HCT116 (cell line): Measurements from ENCODE around the gene RBM43. TPM values are rescaled to one million over a fixed set of nuclear protein-coding genes. Genes with fewer than 3 reads are reported as not detected.

Experiments
- ATAC-seq: fragments of 200-7000 bp; cut with Tn5 transposase; 2 replicates; pipeline ENCODE4 v1.9.1; 2020; ENCODE audit warnings: mild to moderate bottlenecking, moderate library complexity
- BruUV-seq: library from RNA; stranded (reverse); fragments of 400-500 nt; replicated peaks from 2 replicates; lab custom pipeline; 2021; lab: Mats Ljungman, UMichigan
- CTCF ChIA-PET: fragments of 300-600 bp; sonication (Branson Sonifier 250); formaldehyde crosslinking; loops from one replicate; lab custom pipeline; 2021; ENCODE audit warnings: antibody characterized with exemption; lab: Charles Lee
- POLR2A ChIA-PET: fragments of 300-600, 350-600 bp; sonication (Branson Sonifier 250); formaldehyde crosslinking; loops from one replicate; lab custom pipeline; 2021; ENCODE audit warnings: antibody characterized with exemption; lab: Charles Lee
- RAD21 ChIA-PET, 2 experiments: fragments of 300-600 bp; sonication (Branson Sonifier 250); formaldehyde crosslinking; loops; one replicate each; lab custom pipeline; 2023; ENCODE audit warnings: low total read pairs in 2 of 2; ENCODE audit not compliant: uncharacterized antibody in 2 of 2, unreplicated experiment in 2 of 2, low non-redundant PET in 1 of 2; lab: Charles Lee
- DNase-seq: peaks from one replicate; pipeline ENCODE4 v3.0.0-alpha.2; 2010; ENCODE audit warnings: low read depth, low spot score
- H2AFZ ChIP-seq: fragments of 200-600 bp; shearing (Covaris generic), sonication (generic); 2 replicates; pipeline ENCODE4 v1.6.1; 2017; ENCODE audit warnings: low read depth, mixed run types, mixed read lengths, antibody characterized with exemption, low read length; ENCODE audit not compliant: poor library complexity, severe bottlenecking
- H3K27ac ChIP-seq: 2 replicates; pipeline ENCODE4 v1.5.1; 2012; ENCODE audit warnings: low read depth, low read length
- H3K27me3 ChIP-seq: fragments of 200-600 bp; sonication (generic); 2 replicates; pipeline ENCODE4 v1.6.1; 2016; ENCODE audit warnings: mixed run types, low read length, mixed read lengths; ENCODE audit not compliant: insufficient read depth
- H3K36me3 ChIP-seq, 2 experiments: fragments of 200-500 bp in 1 of 2; fragments of 200-600 bp in 1 of 2; sonication (Bioruptor generic) in 1 of 2; sonication (generic) in 1 of 2; 2 replicates each; pipeline versions ENCODE4 v1.5.1 to v1.6.1; 2014 to 2016; ENCODE audit warnings: low read length in 2 of 2, inconsistent platforms in 1 of 2, mixed read lengths in 1 of 2, mixed run types in 1 of 2; ENCODE audit not compliant: insufficient read depth in 2 of 2, control insufficient read depth in 1 of 2
- H3K4me1 ChIP-seq, 2 experiments: fragments of 200-600 bp in 1 of 2; sonication (generic) in 1 of 2; 2 replicates each; pipeline versions ENCODE4 v1.5.1 to v1.6.1; 2012 to 2017; ENCODE audit warnings: low read length in 2 of 2, inconsistent platforms in 1 of 2, mild to moderate bottlenecking in 1 of 2, mixed read lengths in 1 of 2, mixed run types in 1 of 2, moderate library complexity in 1 of 2; ENCODE audit not compliant: insufficient read depth in 2 of 2, control insufficient read depth in 1 of 2
- H3K4me2 ChIP-seq: fragments of 200-600 bp; sonication (generic); 2 replicates; pipeline ENCODE4 v1.6.1; 2017; ENCODE audit warnings: mixed run types, low read length, mixed read lengths
- H3K4me3 ChIP-seq, 2 experiments: fragments of 200-600 bp in 1 of 2; sonication (generic) in 1 of 2; replicated peaks in 1 of 2; 2 replicates each; pipeline ENCODE4 v1.5.1; 2011 to 2016; ENCODE audit warnings: low read length in 2 of 2, control low read depth in 1 of 2, low read depth in 1 of 2, mild to moderate bottlenecking in 1 of 2, mixed read lengths in 1 of 2, mixed run types in 1 of 2
- H3K79me2 ChIP-seq: fragments of 200-600 bp; sonication (generic); 2 replicates; pipeline ENCODE4 v1.6.1; 2017; ENCODE audit warnings: mild to moderate bottlenecking, mixed run types, low read length, moderate library complexity, mixed read lengths; ENCODE audit not compliant: insufficient read depth
- H3K9ac ChIP-seq: fragments of 200-600 bp; sonication (generic); 2 replicates; pipeline ENCODE4 v1.6.1; 2016; ENCODE audit warnings: low read length, mixed read lengths
- H3K9me2 ChIP-seq: fragments of 200-600 bp; sonication (generic), shearing (Covaris generic); 2 replicates; pipeline ENCODE4 v1.6.1; 2017; ENCODE audit warnings: mixed run types, mild to moderate bottlenecking, moderate library complexity; ENCODE audit not compliant: insufficient read depth
- H3K9me3 ChIP-seq, 2 experiments: fragments of 200-500 bp in 1 of 2; fragments of 200-600 bp in 1 of 2; sonication (Bioruptor generic) in 1 of 2; sonication (generic) in 1 of 2; 2 replicates each; pipeline ENCODE4 v1.6.1; 2014 to 2017; ENCODE audit warnings: low read length in 2 of 2, mixed read lengths in 2 of 2, inconsistent platforms in 1 of 2, low read depth in 1 of 2, mild to moderate bottlenecking in 1 of 2, mixed run types in 1 of 2, moderate library complexity in 1 of 2; ENCODE audit not compliant: control insufficient read depth in 1 of 2, insufficient read depth in 1 of 2
- H4K20me1 ChIP-seq: fragments of 200-600 bp; sonication (generic), shearing (Covaris generic); 2 replicates; pipeline ENCODE4 v1.6.1; 2017; ENCODE audit warnings: mixed run types, mild to moderate bottlenecking, moderate library complexity; ENCODE audit not compliant: insufficient read depth
- CBX3 ChIP-seq: IDR thresholded peaks from 2 replicates; pipeline ENCODE4 v1.6.1; 2012; ENCODE audit warnings: low read depth
- EGR1 ChIP-seq: IDR thresholded peaks from 2 replicates; pipeline ENCODE4 v1.6.1; 2012; ENCODE audit warnings: low read depth
- MAX ChIP-seq: IDR thresholded peaks from 2 replicates; pipeline ENCODE4 v1.6.1; 2012
- POLR2A ChIP-seq: IDR thresholded peaks from 2 replicates; pipeline ENCODE4 v1.7.0; 2011; ENCODE audit warnings: borderline replicate concordance; ENCODE audit not compliant: insufficient read depth, insufficient read length; ENCODE audit errors: extremely low read depth
- POLR2AphosphoS5 ChIP-seq: IDR thresholded peaks from 2 replicates; pipeline ENCODE4 v1.6.1; 2011; ENCODE audit warnings: mild to moderate bottlenecking, low read depth, low read length, moderate library complexity
- RAD21 ChIP-seq: IDR thresholded peaks from 2 replicates; pipeline ENCODE4 v1.6.1; 2012; ENCODE audit warnings: low read depth, mild to moderate bottlenecking
- SP1 ChIP-seq: IDR thresholded peaks from 2 replicates; pipeline ENCODE4 v1.6.1; 2012; ENCODE audit warnings: low read depth
- SRF ChIP-seq: IDR thresholded peaks from 2 replicates; pipeline ENCODE4 v1.6.1; 2012; ENCODE audit warnings: low read depth
- TCF7L2 ChIP-seq: IDR thresholded peaks from 2 replicates; pipeline ENCODE4 v1.7.0; 2011; ENCODE audit warnings: borderline replicate concordance, inconsistent platforms; ENCODE audit not compliant: insufficient read depth, insufficient read length; ENCODE audit errors: extremely low read depth
- ZFX ChIP-seq: fragments of 450-650 bp; IDR thresholded peaks from 2 replicates; pipeline ENCODE4 v1.6.1; 2017
- ZNF274 ChIP-seq: fragments of 200-500 bp; sonication (Bioruptor generic); IDR thresholded peaks from 2 replicates; pipeline ENCODE4 v1.6.1; 2014; ENCODE audit warnings: mild to moderate bottlenecking, low read depth, low read length, inconsistent platforms
- intact Hi-C: fragments of 100-400 bp; cut with micrococcal nuclease; formaldehyde crosslinking; loops from 2 replicates; pipeline ENCODE4 v1.10.0; 2022
- total RNA-seq: library from RNA; stranded (reverse); gene quantifications from one replicate; pipeline ENCODE4 v1.2.1, GENCODE V29; 2021; ENCODE audit not compliant: unreplicated experiment

Gene RBM43
- total RNA-seq, 1 experiment from 2014 or later = 3.3 TPM

GRCh38 chr2:151306621-151307020, 45.0 kb upstream of the RBM43 start:
- ATAC-seq = no peak
- ChIA-PET POLR2A (no interaction called here), CTCF (no interaction called here), RAD21 (interaction anchor here in 1 of 2 experiments (0.7 kb wide), 1 partner anchor 1994 kb away, joined by 3 read pairs; no protein-coding TSS in a partner anchor)
- Histone ChIP-seq H3K27ac (no peak overlapping the region), H3K4me2 (no peak overlapping the region), H2AFZ (no peak overlapping the region), H3K9me2 (no peaks in the 10 kb centered on the region), H3K9me3 (no peaks in the 10 kb centered on the region), H3K4me3 (no peak overlapping the region), H3K27me3 (no peaks in the 10 kb centered on the region), H3K4me1 (no peaks in the 10 kb centered on the region), H4K20me1 (no peaks in the 10 kb centered on the region), H3K36me3 (no peaks in the 10 kb centered on the region), H3K9ac (no peak overlapping the region), H3K79me2 (no peaks in the 10 kb centered on the region)
- TF ChIP-seq POLR2A = no peak
- no peak for TF ChIP-seq RAD21
- no peak for TF ChIP-seq TCF7L2
- TF ChIP-seq ZFX = no peak
- no peak for TF ChIP-seq SRF
- TF ChIP-seq SP1 = no peak
- no peak for DNase-seq
- intact Hi-C loops = no loop called here
- BruUV-seq = no TSS peak

DNA sequence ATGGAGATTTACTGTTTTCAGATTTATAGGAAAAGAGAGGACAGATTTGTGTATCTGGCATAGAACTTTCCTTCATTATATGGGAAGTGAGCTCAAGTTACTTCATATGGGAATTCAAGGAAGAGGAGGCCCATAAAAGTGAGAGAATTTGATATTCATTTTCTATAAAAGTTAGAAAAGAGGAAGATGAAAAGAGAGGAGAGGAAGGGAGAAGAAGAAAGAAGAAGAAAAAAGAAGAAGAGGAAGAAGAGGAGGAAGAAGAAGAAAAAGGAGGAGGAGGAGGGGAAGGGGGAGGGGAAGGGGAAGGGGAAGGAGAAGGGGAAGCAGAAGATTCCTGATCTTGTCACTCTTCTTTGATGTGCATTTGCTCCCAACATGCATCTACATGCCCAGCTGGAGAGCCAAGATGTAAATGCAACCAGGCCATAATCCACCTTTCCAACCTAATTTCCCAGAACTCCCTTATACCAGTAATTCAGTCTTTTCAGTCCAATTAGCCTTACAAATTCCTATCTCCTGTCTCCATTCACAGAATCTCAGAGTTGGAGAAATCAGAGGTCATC, 43.5 kb upstream of the RBM43 start:
- ChIA-PET RAD21 (no interaction called here), POLR2A (no interaction called here), CTCF (no interaction called here)
- Histone ChIP-seq H3K27me3 (no peaks in the 10 kb centered on the region), H3K4me2 (no peak overlapping the region), H4K20me1 (no peaks in the 10 kb centered on the region), H3K36me3 (no peaks in the 10 kb centered on the region), H3K27ac (no peak overlapping the region), H3K4me1 (no peaks in the 10 kb centered on the region), H3K9ac (no peak overlapping the region), H3K9me2 (no peaks in the 10 kb centered on the region), H3K79me2 (no peaks in the 10 kb centered on the region), H2AFZ (no peak overlapping the region), H3K4me3 (no peak overlapping the region), H3K9me3 (no peaks in the 10 kb centered on the region)
- no TSS peak for BruUV-seq
- ATAC-seq = no peak
- no peak for TF ChIP-seq ZNF274
- no peak for TF ChIP-seq EGR1
- no peak for TF ChIP-seq CBX3
- no peak for TF ChIP-seq POLR2AphosphoS5
- TF ChIP-seq MAX = no peak
- no peak for TF ChIP-seq TCF7L2
- intact Hi-C loops = no loop called here
- DNase-seq = no peak
